AG09309 (cell line): ENCODE data around the gene SLC16A13.
A peak's percentile ranks its signal among the peaks of the same experiment; 100 is the strongest.

Experiments
- DNase-seq: peaks from one replicate; pipeline ENCODE4 v3.0.0-alpha.2; 2010; ENCODE audit warnings: low read depth
- H3K4me3 ChIP-seq: 2 replicates; pipeline ENCODE4 v1.5.1; 2011; ENCODE audit warnings: mild to moderate bottlenecking, low read depth, low read length, moderate library complexity; ENCODE audit not compliant: control insufficient read depth
- CTCF ChIP-seq: IDR thresholded peaks from 2 replicates; pipeline ENCODE4 v1.5.1; 2011; ENCODE audit warnings: mild to moderate bottlenecking, low read depth, low read length, inconsistent platforms; ENCODE audit not compliant: insufficient read depth, control insufficient read depth; ENCODE audit errors: missing control alignments

The SLC16A13 gene

DNA sequence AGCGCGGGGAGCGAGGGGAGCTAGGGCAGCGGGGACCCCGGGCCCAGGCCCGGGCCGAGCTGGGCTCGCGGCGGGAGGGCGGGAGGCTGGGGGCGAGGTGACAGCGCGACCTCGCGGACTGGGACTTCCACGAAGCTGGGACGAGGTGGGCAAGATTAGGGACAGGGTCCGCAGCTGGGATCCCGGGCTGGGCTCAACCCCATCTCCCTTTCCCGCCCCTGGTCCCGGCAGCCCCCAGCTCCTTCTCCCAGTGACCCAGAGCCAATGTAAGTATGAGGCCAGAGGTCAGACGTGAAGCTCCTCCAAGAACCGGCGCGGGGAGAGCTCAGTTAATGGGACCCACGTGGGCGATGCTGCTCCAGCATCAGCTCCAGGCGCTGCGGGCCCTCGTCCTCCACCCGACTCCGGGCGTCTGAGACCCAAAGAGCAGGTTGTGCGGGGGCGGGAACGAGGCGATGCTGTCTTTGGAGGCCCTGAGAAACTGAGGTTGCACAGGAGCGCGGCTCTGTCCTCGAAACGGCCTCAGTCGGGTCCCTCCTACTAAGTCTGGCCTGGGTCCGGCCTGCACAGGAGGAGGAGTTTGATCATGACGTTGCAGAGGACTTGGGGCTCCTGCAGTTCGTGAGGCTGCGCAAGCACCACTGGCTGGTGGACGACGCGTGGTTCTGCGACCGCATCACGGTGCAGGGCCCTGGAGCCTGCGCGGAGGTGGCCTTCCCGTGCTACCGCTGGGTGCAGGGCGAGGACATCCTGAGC lies 39.4 kb upstream of the SLC16A13 start:
- DNase-seq: no peak
- no peak for TF ChIP-seq CTCF
- no peak overlapping the region for H3K4me3 ChIP-seq

- DNase-seq: no peak
- no peak for TF ChIP-seq CTCF
- H3K4me3 ChIP-seq: no peak overlapping the region
Observed at GRCh38 chr17:6997171-6997570, 38.6 kb upstream of the SLC16A13 start.

- H3K4me3 ChIP-seq: no peak overlapping the region
- TF ChIP-seq CTCF: no peak
- DNase-seq: no peak
Observed at GRCh38 chr17:6998855-6999508, 36.8 kb upstream of the SLC16A13 start.

DNA sequence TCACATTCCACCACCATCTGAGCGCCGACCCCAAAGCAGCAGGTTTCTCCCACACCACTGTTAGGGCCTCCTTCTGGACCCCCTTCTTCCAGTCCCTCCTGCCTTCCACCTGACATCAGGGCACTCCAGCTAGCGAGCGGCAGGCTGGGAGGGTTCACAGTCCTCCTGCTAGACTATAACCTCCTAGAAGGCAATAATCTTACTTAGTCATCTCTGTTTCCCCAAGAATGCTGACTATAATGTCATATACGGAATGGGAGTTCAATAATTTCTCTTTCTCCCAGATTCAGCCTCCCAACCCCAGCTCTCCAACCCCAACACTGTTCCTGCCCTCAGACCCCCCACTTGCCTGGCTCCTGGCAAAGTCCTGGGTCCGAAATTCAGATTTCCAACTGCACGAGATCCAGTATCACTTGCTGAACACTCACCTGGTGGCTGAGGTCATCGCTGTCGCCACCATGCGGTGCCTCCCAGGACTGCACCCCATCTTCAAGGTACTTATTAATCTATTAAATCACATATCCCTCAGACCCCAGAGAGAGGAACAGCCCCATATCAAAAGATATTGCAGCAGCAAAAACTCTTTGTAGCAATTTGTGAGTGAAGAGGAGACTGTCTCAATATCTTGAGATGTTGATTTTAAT lies 34.4 kb upstream of the SLC16A13 start:
- no peak overlapping the region for H3K4me3 ChIP-seq
- DNase-seq: no peak
- TF ChIP-seq CTCF: peak; percentile 64

GRCh38 chr17:7002288-7003047 lies 33.3 kb upstream of the SLC16A13 start:
- no peak for DNase-seq
- no peak overlapping the region for H3K4me3 ChIP-seq
- TF ChIP-seq CTCF: no peak

GRCh38 chr17:7003745-7004144 lies 32.1 kb upstream of the SLC16A13 start:
- DNase-seq: no peak
- H3K4me3 ChIP-seq: no peak overlapping the region
- no peak for TF ChIP-seq CTCF
